ENCODE data around the gene CENPN.

The CENPN gene

GRCh38 chr16:80994451-80994850 lies 12.6 kb upstream of the CENPN start:
- TF ChIP-seq JUND (IDR thresholded peaks at IDR 0.05; ENCODE audit: low read depth): no peak
- peak in 1 of 2 experiments; percentile 44 for DNase-seq (ENCODE audit: low read depth in 1 of 2, low spot score in 1 of 2)
- in situ Hi-C loops (cut with HindIII; ENCODE audit: low pct_unique_long_range_greater_than_20kb, low sequenced_read_pairs): no loop called here

- DNase-seq (ENCODE audit: low read depth in 1 of 2, low spot score in 1 of 2): no peak
- no peak for TF ChIP-seq JUND (IDR thresholded peaks at IDR 0.05; ENCODE audit: low read depth)
- in situ Hi-C loops (cut with HindIII; ENCODE audit: low pct_unique_long_range_greater_than_20kb, low sequenced_read_pairs): no loop called here
Measured at GRCh38 chr16:80996688-80997138, 10.3 kb upstream of the CENPN start.

GRCh38 chr16:80997139-80997798 lies 9.7 kb upstream of the CENPN start:
- DNase-seq (ENCODE audit: low read depth in 1 of 2, low spot score in 1 of 2): no peak
- TF ChIP-seq JUND (IDR thresholded peaks at IDR 0.05; ENCODE audit: low read depth): no peak
- in situ Hi-C loops (cut with HindIII; ENCODE audit: low pct_unique_long_range_greater_than_20kb, low sequenced_read_pairs): no loop called here

- TF ChIP-seq JUND (IDR thresholded peaks at IDR 0.05; ENCODE audit: low read depth): no peak
- in situ Hi-C loops (cut with HindIII; ENCODE audit: low pct_unique_long_range_greater_than_20kb, low sequenced_read_pairs): no loop called here
- DNase-seq (ENCODE audit: low read depth in 1 of 2, low spot score in 1 of 2): no peak
Measured at GRCh38 chr16:80997964-80998620, 8.9 kb upstream of the CENPN start.

GRCh38 chr16:81000873-81001272 lies 6.1 kb upstream of the CENPN start:
- in situ Hi-C loops (cut with HindIII; ENCODE audit: low pct_unique_long_range_greater_than_20kb, low sequenced_read_pairs): no loop called here
- TF ChIP-seq JUND (IDR thresholded peaks at IDR 0.05; ENCODE audit: low read depth): no peak
- no peak for DNase-seq (ENCODE audit: low read depth in 1 of 2, low spot score in 1 of 2)

- TF ChIP-seq JUND (IDR thresholded peaks at IDR 0.05; ENCODE audit: low read depth): no peak
- in situ Hi-C loops (cut with HindIII; ENCODE audit: low pct_unique_long_range_greater_than_20kb, low sequenced_read_pairs): no loop called here
- DNase-seq (ENCODE audit: low read depth in 1 of 2, low spot score in 1 of 2): no peak
Measured at GRCh38 chr16:81001330-81001729, 5.7 kb upstream of the CENPN start.

GRCh38 chr16:81003064-81003463 lies 4.0 kb upstream of the CENPN start:
- in situ Hi-C loops (cut with HindIII; ENCODE audit: low pct_unique_long_range_greater_than_20kb, low sequenced_read_pairs): no loop called here
- TF ChIP-seq JUND (IDR thresholded peaks at IDR 0.05; ENCODE audit: low read depth): no peak

GRCh38 chr16:81003610-81004460 lies 3.2 kb upstream of the CENPN start:
- no peak for TF ChIP-seq JUND (IDR thresholded peaks at IDR 0.05; ENCODE audit: low read depth)
- no peak for DNase-seq (ENCODE audit: low read depth in 1 of 2, low spot score in 1 of 2)
- in situ Hi-C loops (cut with HindIII; ENCODE audit: low pct_unique_long_range_greater_than_20kb, low sequenced_read_pairs): no loop called here

More at GRCh38 chr16:81003064-81003463, 4.0 kb upstream of the CENPN start:
- DNase-seq (ENCODE audit: low read depth in 1 of 2, low spot score in 1 of 2): no peak

- peak; percentile 24 to 82 for DNase-seq (ENCODE audit: low read depth in 1 of 2, low spot score in 1 of 2)
- in situ Hi-C loops (cut with HindIII; ENCODE audit: low pct_unique_long_range_greater_than_20kb, low sequenced_read_pairs): no loop called here
- TF ChIP-seq JUND (IDR thresholded peaks at IDR 0.05; ENCODE audit: low read depth): no peak
Measured at GRCh38 chr16:81004646-81005353, 2.2 kb upstream of the CENPN start.

GRCh38 chr16:81005610-81006161 lies 1.3 kb upstream of the CENPN start:
- no peak for TF ChIP-seq JUND (IDR thresholded peaks at IDR 0.05; ENCODE audit: low read depth)
- in situ Hi-C loops (cut with HindIII; ENCODE audit: low pct_unique_long_range_greater_than_20kb, low sequenced_read_pairs): no loop called here

GRCh38 chr16:81006211-81006812 lies 702 bp upstream of the CENPN start:
- no peak for TF ChIP-seq JUND (IDR thresholded peaks at IDR 0.05; ENCODE audit: low read depth)
- in situ Hi-C loops (cut with HindIII; ENCODE audit: low pct_unique_long_range_greater_than_20kb, low sequenced_read_pairs): no loop called here
- peak; percentile 50 to 82 for DNase-seq (ENCODE audit: low read depth in 1 of 2, low spot score in 1 of 2)

More at GRCh38 chr16:81005610-81006161, 1.3 kb upstream of the CENPN start:
- DNase-seq (ENCODE audit: low read depth in 1 of 2, low spot score in 1 of 2): peak in 1 of 2 experiments; percentile 40

GRCh38 chr16:81008505-81008789 lies 1.4 kb downstream of the CENPN start:
- no peak for DNase-seq (ENCODE audit: low read depth in 1 of 2, low spot score in 1 of 2)
- TF ChIP-seq JUND (IDR thresholded peaks at IDR 0.05; ENCODE audit: low read depth): no peak
- in situ Hi-C loops (cut with HindIII; ENCODE audit: low pct_unique_long_range_greater_than_20kb, low sequenced_read_pairs): no loop called here
